ENCODE results near the gene BLMH.
A peak's percentile ranks its signal among the peaks of the same experiment; 100 is the strongest.

BLMH gene

DNA sequence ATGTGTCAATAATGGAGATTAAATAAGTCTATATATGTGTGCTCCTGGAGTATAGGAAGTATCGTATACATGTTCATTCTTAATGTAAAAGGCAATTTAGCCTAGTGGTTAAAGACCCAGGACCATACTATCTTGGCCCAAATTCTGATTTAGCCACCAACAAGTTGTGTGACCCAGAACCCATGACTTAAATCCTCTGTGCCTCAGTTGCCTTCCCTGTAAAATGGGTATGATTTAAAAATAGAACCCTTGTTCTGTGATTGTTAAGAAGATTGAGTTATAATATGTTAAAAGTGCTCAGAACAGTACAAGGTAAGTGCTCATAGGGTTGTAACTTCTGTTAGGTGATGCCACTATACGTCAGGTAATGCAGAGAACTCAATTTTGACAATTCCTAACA is 18.8 kb upstream of the BLMH start:
- no peak for ATAC-seq (ENCODE audit: low read depth)
- no peak for DNase-seq (ENCODE audit: low spot score)
- Histone ChIP-seq H3K27ac (ENCODE audit: poor library complexity, severe bottlenecking) (no peak overlapping the region), H3K36me3 (ENCODE audit: low read depth) (no peaks in the 10 kb centered on the region), H3K27me3 (ENCODE audit: insufficient read depth, poor library complexity, severe bottlenecking) (no peaks in the 10 kb centered on the region), H3K9me3 (ENCODE audit: severe bottlenecking) (no peaks in the 10 kb centered on the region), H3K4me3 (ENCODE audit: severe bottlenecking) (no peak overlapping the region), H3K4me1 (ENCODE audit: insufficient read depth, poor library complexity, severe bottlenecking) (no peaks in the 10 kb centered on the region)
- TF ChIP-seq, protein P1, sequence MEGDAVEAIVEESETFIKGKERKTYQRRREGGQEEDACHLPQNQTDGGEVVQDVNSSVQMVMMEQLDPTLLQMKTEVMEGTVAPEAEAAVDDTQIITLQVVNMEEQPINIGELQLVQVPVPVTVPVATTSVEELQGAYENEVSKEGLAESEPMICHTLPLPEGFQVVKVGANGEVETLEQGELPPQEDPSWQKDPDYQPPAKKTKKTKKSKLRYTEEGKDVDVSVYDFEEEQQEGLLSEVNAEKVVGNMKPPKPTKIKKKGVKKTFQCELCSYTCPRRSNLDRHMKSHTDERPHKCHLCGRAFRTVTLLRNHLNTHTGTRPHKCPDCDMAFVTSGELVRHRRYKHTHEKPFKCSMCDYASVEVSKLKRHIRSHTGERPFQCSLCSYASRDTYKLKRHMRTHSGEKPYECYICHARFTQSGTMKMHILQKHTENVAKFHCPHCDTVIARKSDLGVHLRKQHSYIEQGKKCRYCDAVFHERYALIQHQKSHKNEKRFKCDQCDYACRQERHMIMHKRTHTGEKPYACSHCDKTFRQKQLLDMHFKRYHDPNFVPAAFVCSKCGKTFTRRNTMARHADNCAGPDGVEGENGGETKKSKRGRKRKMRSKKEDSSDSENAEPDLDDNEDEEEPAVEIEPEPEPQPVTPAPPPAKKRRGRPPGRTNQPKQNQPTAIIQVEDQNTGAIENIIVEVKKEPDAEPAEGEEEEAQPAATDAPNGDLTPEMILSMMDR (IDR thresholded peaks at IDR 0.05; ENCODE audit: poor library complexity, severe bottlenecking), result no peak

DNA sequence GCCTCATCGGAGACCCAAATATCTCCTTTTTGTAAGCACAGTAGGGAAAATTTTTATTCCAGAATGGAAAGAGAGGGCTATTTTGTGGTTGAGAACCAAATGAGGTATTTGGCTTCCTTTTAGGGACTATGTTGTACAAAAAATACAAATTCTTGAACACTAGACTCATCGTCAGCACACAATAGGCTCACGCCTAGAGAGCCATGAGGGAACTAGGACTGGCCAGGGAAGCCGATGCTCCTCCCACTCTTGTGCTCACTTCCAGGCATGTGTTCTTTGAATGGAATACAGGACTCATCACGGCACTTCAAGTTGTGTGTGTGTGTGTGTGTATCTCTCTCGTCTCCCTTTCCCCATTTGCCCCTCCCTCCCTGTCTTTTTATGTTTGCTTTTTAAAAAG is 17.8 kb upstream of the BLMH start:
- Histone ChIP-seq H3K4me1 (ENCODE audit: insufficient read depth, poor library complexity, severe bottlenecking) (no peaks in the 10 kb centered on the region), H3K27me3 (ENCODE audit: insufficient read depth, poor library complexity, severe bottlenecking) (no peaks in the 10 kb centered on the region), H3K27ac (ENCODE audit: poor library complexity, severe bottlenecking) (no peak overlapping the region), H3K36me3 (ENCODE audit: low read depth) (no peaks in the 10 kb centered on the region), H3K4me3 (ENCODE audit: severe bottlenecking) (no peak overlapping the region), H3K9me3 (ENCODE audit: severe bottlenecking) (no peaks in the 10 kb centered on the region)
- TF ChIP-seq, protein P1 (IDR thresholded peaks at IDR 0.05; ENCODE audit: poor library complexity, severe bottlenecking), result no peak
- DNase-seq (ENCODE audit: low spot score) (no peak), ATAC-seq (ENCODE audit: low read depth) (peak; percentile 27; the same call in 1 of the 3 replicates)

DNA sequence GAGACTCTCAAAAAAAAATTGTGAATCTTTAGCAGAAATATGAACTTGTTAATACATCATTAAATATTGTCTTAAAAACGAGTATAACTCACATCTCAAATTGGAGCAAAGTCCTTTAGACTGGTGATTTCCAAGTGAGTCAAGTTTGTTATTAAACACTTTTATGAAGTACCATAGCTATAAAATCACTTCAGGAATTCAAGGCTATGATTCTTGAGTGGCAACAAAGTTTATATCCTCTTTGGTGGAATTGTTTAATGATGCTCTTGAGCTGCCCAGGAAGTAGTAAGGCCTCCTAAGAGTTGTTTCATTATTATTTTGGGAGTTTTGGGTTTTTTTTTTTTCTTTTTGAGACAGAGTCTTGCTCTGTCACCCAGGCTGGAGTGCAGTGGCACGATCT is 16.7 kb upstream of the BLMH start:
- Histone ChIP-seq H3K4me3 (ENCODE audit: severe bottlenecking) (no peak overlapping the region), H3K36me3 (ENCODE audit: low read depth) (no peaks in the 10 kb centered on the region), H3K27me3 (ENCODE audit: insufficient read depth, poor library complexity, severe bottlenecking) (no peaks in the 10 kb centered on the region), H3K9me3 (ENCODE audit: severe bottlenecking) (no peaks in the 10 kb centered on the region), H3K27ac (ENCODE audit: poor library complexity, severe bottlenecking) (no peak overlapping the region), H3K4me1 (ENCODE audit: insufficient read depth, poor library complexity, severe bottlenecking) (no peaks in the 10 kb centered on the region)
- ATAC-seq (ENCODE audit: low read depth) (no peak), DNase-seq (ENCODE audit: low spot score) (no peak)
- TF ChIP-seq, protein P1 (IDR thresholded peaks at IDR 0.05; ENCODE audit: poor library complexity, severe bottlenecking), result no peak

DNA sequence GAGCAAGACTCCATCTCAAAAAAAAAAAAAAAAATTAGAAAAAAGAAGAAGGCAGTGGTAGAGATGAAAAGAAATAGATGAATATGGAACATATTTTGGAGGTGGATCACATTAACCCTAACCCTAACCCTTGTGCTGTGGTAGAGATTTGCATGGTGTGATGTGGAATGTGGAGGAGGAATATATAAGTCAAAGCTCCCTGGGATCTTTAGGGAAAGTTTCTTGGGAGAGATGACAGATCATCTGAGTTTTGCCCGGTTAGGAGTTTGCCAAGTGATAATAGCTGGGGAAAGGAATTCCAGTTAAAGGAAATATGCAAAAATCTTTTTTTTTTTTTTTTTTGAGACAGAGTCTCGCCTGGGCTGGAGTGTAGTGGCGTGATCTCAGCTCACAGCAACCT is 13.0 kb upstream of the BLMH start:
- H3K4me1 ChIP-seq (ENCODE audit: insufficient read depth, poor library complexity, severe bottlenecking), result no peaks in the 10 kb centered on the region
- H3K27me3 ChIP-seq (ENCODE audit: insufficient read depth, poor library complexity, severe bottlenecking), result no peaks in the 10 kb centered on the region
- TF ChIP-seq, protein P1 (IDR thresholded peaks at IDR 0.05; ENCODE audit: poor library complexity, severe bottlenecking), result no peak
- DNase-seq (ENCODE audit: low spot score), result no peak
- H3K27ac ChIP-seq (ENCODE audit: poor library complexity, severe bottlenecking), result no peak overlapping the region
- no peaks in the 10 kb centered on the region for H3K9me3 ChIP-seq (ENCODE audit: severe bottlenecking)
- no peaks in the 10 kb centered on the region for H3K36me3 ChIP-seq (ENCODE audit: low read depth)
- no peak overlapping the region for H3K4me3 ChIP-seq (ENCODE audit: severe bottlenecking)
- ATAC-seq (ENCODE audit: low read depth), result no peak

DNA sequence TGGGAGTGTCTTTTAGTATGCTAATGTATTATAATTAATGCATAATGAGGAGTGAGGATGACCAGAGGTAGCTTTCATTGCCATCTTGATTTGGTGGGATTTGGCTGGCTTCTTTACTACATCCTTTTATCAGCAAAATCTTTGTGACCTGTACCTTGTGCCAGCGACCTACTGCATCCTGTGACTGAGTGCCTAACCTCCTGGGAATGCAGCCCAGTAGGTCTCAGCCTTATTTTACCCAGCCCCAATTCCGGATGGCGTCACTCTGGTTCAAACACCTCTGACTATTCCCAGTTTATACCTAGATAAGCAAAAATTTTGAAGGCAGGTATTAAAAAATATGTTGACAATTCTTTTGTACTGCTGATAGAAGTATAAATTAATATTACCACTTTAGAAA is 10.5 kb upstream of the BLMH start:
- ATAC-seq (ENCODE audit: low read depth), result no peak
- Histone ChIP-seq H3K9me3 (ENCODE audit: severe bottlenecking) (no peaks in the 10 kb centered on the region), H3K4me1 (ENCODE audit: insufficient read depth, poor library complexity, severe bottlenecking) (no peaks in the 10 kb centered on the region), H3K4me3 (ENCODE audit: severe bottlenecking) (no peak overlapping the region), H3K27ac (ENCODE audit: poor library complexity, severe bottlenecking) (no peak overlapping the region), H3K36me3 (ENCODE audit: low read depth) (no peaks in the 10 kb centered on the region), H3K27me3 (ENCODE audit: insufficient read depth, poor library complexity, severe bottlenecking) (no peaks in the 10 kb centered on the region)
- DNase-seq (ENCODE audit: low spot score), result no peak
- TF ChIP-seq, protein P1 (IDR thresholded peaks at IDR 0.05; ENCODE audit: poor library complexity, severe bottlenecking), result no peak
